Neural crest cell (in vitro differentiated cells): ENCODE measurements around the gene TRAPPC12. TPM values are rescaled to one million over a fixed set of nuclear protein-coding genes. Genes with fewer than 3 reads are reported as not detected.

ENCODE experiments used
- DNase-seq: peaks from one replicate; pipeline ENCODE4 v3.0.0; 2021; ENCODE audit warnings: low read depth, mixed read lengths, low spot score
- H3K27ac Mint-ChIP-seq: one replicate; pipeline ENCODE4 v1.8.0; 2021; ENCODE audit warnings: mild to moderate bottlenecking, mixed read lengths; ENCODE audit not compliant: unreplicated experiment
- H3K27me3 Mint-ChIP-seq: 2 replicates; pipeline ENCODE4 v1.8.0; 2021; ENCODE audit warnings: low read depth, mild to moderate bottlenecking, mixed read lengths
- H3K36me3 Mint-ChIP-seq: 2 replicates; pipeline ENCODE4 v1.8.0; 2021; ENCODE audit warnings: low read depth, mild to moderate bottlenecking, mixed read lengths
- H3K4me1 Mint-ChIP-seq: 2 replicates; pipeline ENCODE4 v1.8.0; 2021; ENCODE audit warnings: mixed read lengths
- H3K4me3 Mint-ChIP-seq: one replicate; pipeline ENCODE4 v1.8.0; 2021; ENCODE audit warnings: mild to moderate bottlenecking, mixed read lengths
- H3K9me3 Mint-ChIP-seq: 2 replicates; pipeline ENCODE4 v1.8.0; 2021; ENCODE audit warnings: mixed read lengths
- CTCF ChIP-seq: fragments of 200-600 bp; sonication (generic); conservative IDR thresholded peaks from 2 replicates; pipeline ENCODE4 v1.5.0; 2021; ENCODE audit warnings: antibody characterized with exemption, mild to moderate bottlenecking
- total RNA-seq: library from RNA; stranded (reverse); gene quantifications from 2 replicates; pipeline ENCODE4 v1.2.1, GENCODE V29; 2021

Gene TRAPPC12
- total RNA-seq, 1 donor from 2014 or later = 96.9 TPM

- Mint-ChIP-seq H3K36me3 (peaks cover 18% of the 10 kb centered on the region), H3K4me1 (peaks cover 4% of the 10 kb centered on the region), H3K27me3 (no peaks in the 10 kb centered on the region), H3K4me3 (no peak overlapping the region), H3K27ac (no peak overlapping the region), H3K9me3 (no peaks in the 10 kb centered on the region)
- no peak for DNase-seq
- TF ChIP-seq CTCF = no peak
Observed at GRCh38 chr2:3454802-3455201, 75.3 kb downstream of the TRAPPC12 start.

- Mint-ChIP-seq H3K4me1 (peaks cover 4% of the 10 kb centered on the region), H3K36me3 (peaks cover 18% of the 10 kb centered on the region), H3K4me3 (no peak overlapping the region), H3K27ac (no peak overlapping the region), H3K9me3 (no peaks in the 10 kb centered on the region), H3K27me3 (no peaks in the 10 kb centered on the region)
- no peak for TF ChIP-seq CTCF
- DNase-seq = no peak
Observed at GRCh38 chr2:3456125-3456524, 76.6 kb downstream of the TRAPPC12 start.

GRCh38 chr2:3457524-3458395 is 78.3 kb downstream of the TRAPPC12 start:
- Mint-ChIP-seq H3K4me3 (no peak overlapping the region), H3K27me3 (no peaks in the 10 kb centered on the region), H3K9me3 (no peaks in the 10 kb centered on the region), H3K27ac (no peak overlapping the region), H3K4me1 (peaks cover 7% of the 10 kb centered on the region), H3K36me3 (peaks cover 18% of the 10 kb centered on the region)
- no peak for DNase-seq
- no peak for TF ChIP-seq CTCF

GRCh38 chr2:3458396-3459184 is 79.1 kb downstream of the TRAPPC12 start:
- Mint-ChIP-seq H3K4me1 (peaks cover 7% of the 10 kb centered on the region), H3K27ac (no peak overlapping the region), H3K27me3 (no peaks in the 10 kb centered on the region), H3K9me3 (no peaks in the 10 kb centered on the region), H3K4me3 (no peak overlapping the region), H3K36me3 (peaks cover 18% of the 10 kb centered on the region)
- TF ChIP-seq CTCF = no peak
- DNase-seq = no peak

GRCh38 chr2:3459185-3460015 is 79.9 kb downstream of the TRAPPC12 start:
- no peak for DNase-seq
- H3K36me3 Mint-ChIP-seq = peaks cover 16% of the 10 kb centered on the region
- H3K4me3 Mint-ChIP-seq = no peak overlapping the region
- H3K27me3 Mint-ChIP-seq = no peaks in the 10 kb centered on the region
- TF ChIP-seq CTCF = no peak
- peak overlapping the region; percentile 19 for H3K27ac Mint-ChIP-seq
- H3K4me1 Mint-ChIP-seq = peaks cover 4% of the 10 kb centered on the region
- H3K9me3 Mint-ChIP-seq = no peaks in the 10 kb centered on the region
